GM18511 (cell line): ENCODE measurements around the gene GSTM4.
"Not testable (repeated sequence)": the region's sequence is repeated elsewhere in the genome, so short reads cannot be mapped to it uniquely, and the experiment has no call there.

ENCODE experiments used
- ATAC-seq: cut with Tn5 transposase; IDR thresholded peaks from one replicate; pipeline ENCODE4 v1.9.1; 2021; ENCODE audit warnings: mild to moderate bottlenecking, moderate library complexity; ENCODE audit not compliant: unreplicated experiment

GSTM4 gene

GRCh38 chr1:109660691-109661026 lies 4.8 kb downstream of the GSTM4 start:
- not testable (repeated sequence) for ATAC-seq

GRCh38 chr1:109661391-109661790 lies 5.5 kb downstream of the GSTM4 start:
- ATAC-seq = no peak

GRCh38 chr1:109664671-109665070 lies 8.8 kb downstream of the GSTM4 start:
- no peak for ATAC-seq

- peak; percentile 96 for ATAC-seq
Measured at GRCh38 chr1:109667452-109668122, 11.7 kb downstream of the GSTM4 start, which contains the start of gene GSTM2. TSS of gene GSTM2 (plus strand) at chr1:109668057. CDS start at chr1:109668116, 59 bp downstream.

GRCh38 chr1:109668123-109668775 lies 12.3 kb downstream of the GSTM4 start:
- ATAC-seq = peak; percentile 43

- ATAC-seq = no peak
Measured at GRCh38 chr1:109669246-109669948, 13.5 kb downstream of the GSTM4 start.

GRCh38 chr1:109669949-109670302 lies 14.0 kb downstream of the GSTM4 start:
- not testable (repeated sequence) for ATAC-seq

GRCh38 chr1:109671067-109671466 lies 15.2 kb downstream of the GSTM4 start:
- no peak for ATAC-seq

- not testable (repeated sequence) for ATAC-seq
Measured at GRCh38 chr1:109673861-109674260, 18.0 kb downstream of the GSTM4 start.

GRCh38 chr1:109676683-109677381 lies 20.9 kb downstream of the GSTM4 start:
- not testable (repeated sequence) for ATAC-seq

GRCh38 chr1:109677459-109677858 lies 21.6 kb downstream of the GSTM4 start:
- ATAC-seq = no peak

- not testable (repeated sequence) for ATAC-seq
Measured at GRCh38 chr1:109678637-109679036, 22.7 kb downstream of the GSTM4 start.

GRCh38 chr1:109684777-109685176 lies 28.9 kb downstream of the GSTM4 start:
- not testable (repeated sequence) for ATAC-seq

- not testable (repeated sequence) for ATAC-seq
Measured at GRCh38 chr1:109685399-109685798, 29.5 kb downstream of the GSTM4 start.

- not testable (repeated sequence) for ATAC-seq
Measured at GRCh38 chr1:109685890-109686289, 30.0 kb downstream of the GSTM4 start.

GRCh38 chr1:109687109-109687508 lies 31.2 kb downstream of the GSTM4 start:
- not testable (repeated sequence) for ATAC-seq

- no peak for ATAC-seq
Measured at GRCh38 chr1:109687641-109688499, 32.0 kb downstream of the GSTM4 start, which contains the start of gene GSTM1. TSS of gene GSTM1 (plus strand) at chr1:109687817. CDS start at chr1:109687874, 57 bp downstream.

GRCh38 chr1:109689844-109690405 lies 34.0 kb downstream of the GSTM4 start:
- ATAC-seq = no peak

GRCh38 chr1:109691759-109692158 lies 35.9 kb downstream of the GSTM4 start:
- no peak for ATAC-seq

- ATAC-seq = not testable (repeated sequence)
Measured at GRCh38 chr1:109694400-109694799, 38.5 kb downstream of the GSTM4 start.
